ENCODE data around the gene FAM171A1.

DNA sequence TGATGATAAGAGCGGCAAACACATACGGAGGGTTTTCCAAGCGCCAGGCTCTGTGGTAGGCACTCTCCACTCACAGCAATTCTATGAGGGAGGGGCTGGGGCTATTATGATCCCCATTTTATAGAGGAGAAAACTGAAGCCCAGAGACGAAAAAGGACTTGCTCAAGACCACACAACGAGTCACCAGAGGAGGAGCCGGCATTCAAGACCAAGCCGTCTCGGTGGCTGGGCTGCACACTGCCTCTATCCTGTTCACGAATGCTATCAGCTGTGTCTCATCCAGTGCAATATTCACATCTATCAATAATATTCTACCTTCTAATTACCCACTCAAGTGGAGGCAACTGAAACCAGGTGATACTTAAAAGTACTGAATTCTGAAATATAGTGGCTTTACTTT is 134.7 kb downstream of the FAM171A1 start:
- TF ChIP-seq POLR2AphosphoS5 (IDR thresholded peaks at IDR 0.05) (no peak), EP300 (IDR thresholded peaks at IDR 0.05) (no peak), POLR2A (IDR thresholded peaks at IDR 0.05) (no peak)
- TF ChIP-seq, protein P1, sequence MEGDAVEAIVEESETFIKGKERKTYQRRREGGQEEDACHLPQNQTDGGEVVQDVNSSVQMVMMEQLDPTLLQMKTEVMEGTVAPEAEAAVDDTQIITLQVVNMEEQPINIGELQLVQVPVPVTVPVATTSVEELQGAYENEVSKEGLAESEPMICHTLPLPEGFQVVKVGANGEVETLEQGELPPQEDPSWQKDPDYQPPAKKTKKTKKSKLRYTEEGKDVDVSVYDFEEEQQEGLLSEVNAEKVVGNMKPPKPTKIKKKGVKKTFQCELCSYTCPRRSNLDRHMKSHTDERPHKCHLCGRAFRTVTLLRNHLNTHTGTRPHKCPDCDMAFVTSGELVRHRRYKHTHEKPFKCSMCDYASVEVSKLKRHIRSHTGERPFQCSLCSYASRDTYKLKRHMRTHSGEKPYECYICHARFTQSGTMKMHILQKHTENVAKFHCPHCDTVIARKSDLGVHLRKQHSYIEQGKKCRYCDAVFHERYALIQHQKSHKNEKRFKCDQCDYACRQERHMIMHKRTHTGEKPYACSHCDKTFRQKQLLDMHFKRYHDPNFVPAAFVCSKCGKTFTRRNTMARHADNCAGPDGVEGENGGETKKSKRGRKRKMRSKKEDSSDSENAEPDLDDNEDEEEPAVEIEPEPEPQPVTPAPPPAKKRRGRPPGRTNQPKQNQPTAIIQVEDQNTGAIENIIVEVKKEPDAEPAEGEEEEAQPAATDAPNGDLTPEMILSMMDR (IDR thresholded peaks at IDR 0.05), result no peak
